Measurements from ENCODE around the gene ADRA2C.
"Not testable (repeated sequence)": the region's sequence is repeated elsewhere in the genome, so short reads cannot be mapped to it uniquely, and the experiment has no call there.

The ADRA2C gene

GRCh38 chr4:3813151-3814052 lies 47.2 kb downstream of the ADRA2C start:
- Histone ChIP-seq H3K4me1 (ENCODE audit: control insufficient read depth, low read length) (no peaks in the 10 kb centered on the region), H3K36me3 (ENCODE audit: control insufficient read depth, low read length) (no peaks in the 10 kb centered on the region), H3K4me2 (ENCODE audit: low read length) (no peak overlapping the region), H3K9me2 (replicated peaks; ENCODE audit: control insufficient read depth, low read length) (no peaks in the 10 kb centered on the region), H3K27me3 (ENCODE audit: control insufficient read depth, low read length) (no peaks in the 10 kb centered on the region), H3K4me3 (ENCODE audit: low read length) (no peak overlapping the region), H3K79me2 (ENCODE audit: control insufficient read depth, low read length) (no peaks in the 10 kb centered on the region), H3K27ac (ENCODE audit: low read depth, low read length) (no peak overlapping the region), H4K20me1 (ENCODE audit: control insufficient read depth, insufficient read depth, low read depth, low read length) (no peaks in the 10 kb centered on the region), H3F3A (ENCODE audit: control insufficient read depth, insufficient read depth) (no peaks in the 10 kb centered on the region), H3K9me3 (ENCODE audit: control insufficient read depth, insufficient read depth, low read length) (no peaks in the 10 kb centered on the region; the same call in 1 of the 2 replicates)
- TF ChIP-seq EZH2phosphoT487 (IDR thresholded peaks at IDR 0.05; ENCODE audit: borderline replicate concordance, low read length) (no peak), CTCF (IDR thresholded peaks at IDR 0.05; ENCODE audit: low read depth, low read length, poor library complexity, severe bottlenecking) (no peak)

GRCh38 chr4:3814053-3814570 lies 47.9 kb downstream of the ADRA2C start:
- no peaks in the 10 kb centered on the region for H3F3A ChIP-seq (ENCODE audit: control insufficient read depth, insufficient read depth)
- H3K9me2 ChIP-seq (replicated peaks; ENCODE audit: control insufficient read depth, low read length), result no peaks in the 10 kb centered on the region
- H3K79me2 ChIP-seq (ENCODE audit: control insufficient read depth, low read length), result no peaks in the 10 kb centered on the region
- H3K9me3 ChIP-seq (ENCODE audit: control insufficient read depth, insufficient read depth, low read length), result no peaks in the 10 kb centered on the region; the same call in 1 of the 2 replicates
- H3K27me3 ChIP-seq (ENCODE audit: control insufficient read depth, low read length), result no peaks in the 10 kb centered on the region
- no peaks in the 10 kb centered on the region for H4K20me1 ChIP-seq (ENCODE audit: control insufficient read depth, insufficient read depth, low read depth, low read length)
- no peaks in the 10 kb centered on the region for H3K36me3 ChIP-seq (ENCODE audit: control insufficient read depth, low read length)
- H3K4me3 ChIP-seq (ENCODE audit: low read length), result no peak overlapping the region
- H3K4me2 ChIP-seq (ENCODE audit: low read length), result no peak overlapping the region
- H3K27ac ChIP-seq (ENCODE audit: low read depth, low read length), result no peak overlapping the region
- H3K4me1 ChIP-seq (ENCODE audit: control insufficient read depth, low read length), result no peaks in the 10 kb centered on the region
- TF ChIP-seq EZH2phosphoT487 (IDR thresholded peaks at IDR 0.05; ENCODE audit: borderline replicate concordance, low read length), result no peak
- no peak for TF ChIP-seq CTCF (IDR thresholded peaks at IDR 0.05; ENCODE audit: low read depth, low read length, poor library complexity, severe bottlenecking)

GRCh38 chr4:3814838-3815237 lies 48.7 kb downstream of the ADRA2C start:
- not testable (repeated sequence) for H3K79me2 ChIP-seq (ENCODE audit: control insufficient read depth, low read length)

GRCh38 chr4:3816256-3816825 lies 50.2 kb downstream of the ADRA2C start:
- no peaks in the 10 kb centered on the region for H3K79me2 ChIP-seq (ENCODE audit: control insufficient read depth, low read length)
- H3K4me1 ChIP-seq (ENCODE audit: control insufficient read depth, low read length), result no peaks in the 10 kb centered on the region
- TF ChIP-seq CTCF (IDR thresholded peaks at IDR 0.05; ENCODE audit: low read depth, low read length, poor library complexity, severe bottlenecking), result no peak
- TF ChIP-seq EZH2phosphoT487 (IDR thresholded peaks at IDR 0.05; ENCODE audit: borderline replicate concordance, low read length), result no peak
- no peaks in the 10 kb centered on the region for H4K20me1 ChIP-seq (ENCODE audit: control insufficient read depth, insufficient read depth, low read depth, low read length)
- H3F3A ChIP-seq (ENCODE audit: control insufficient read depth, insufficient read depth), result no peaks in the 10 kb centered on the region
- H3K9me3 ChIP-seq (ENCODE audit: control insufficient read depth, insufficient read depth, low read length), result no peaks in the 10 kb centered on the region; the same call in 1 of the 2 replicates
- H3K4me2 ChIP-seq (ENCODE audit: low read length), result no peak overlapping the region
- no peaks in the 10 kb centered on the region for H3K36me3 ChIP-seq (ENCODE audit: control insufficient read depth, low read length)
- H3K4me3 ChIP-seq (ENCODE audit: low read length), result no peak overlapping the region
- H3K27me3 ChIP-seq (ENCODE audit: control insufficient read depth, low read length), result no peaks in the 10 kb centered on the region
- no peak overlapping the region for H3K27ac ChIP-seq (ENCODE audit: low read depth, low read length)
- H3K9me2 ChIP-seq (replicated peaks; ENCODE audit: control insufficient read depth, low read length), result no peaks in the 10 kb centered on the region

More at GRCh38 chr4:3814838-3815237, 48.7 kb downstream of the ADRA2C start:
- not testable (repeated sequence) for H4K20me1 ChIP-seq (ENCODE audit: control insufficient read depth, insufficient read depth, low read depth, low read length); H3K36me3 ChIP-seq (ENCODE audit: control insufficient read depth, low read length); H3K4me2 ChIP-seq (ENCODE audit: low read length); H3K4me1 ChIP-seq (ENCODE audit: control insufficient read depth, low read length); H3F3A ChIP-seq (ENCODE audit: control insufficient read depth, insufficient read depth); H3K9me3 ChIP-seq (ENCODE audit: control insufficient read depth, insufficient read depth, low read length); H3K4me3 ChIP-seq (ENCODE audit: low read length); H3K27ac ChIP-seq (ENCODE audit: low read depth, low read length); H3K27me3 ChIP-seq (ENCODE audit: control insufficient read depth, low read length); H3K9me2 ChIP-seq (replicated peaks; ENCODE audit: control insufficient read depth, low read length)
